ENCODE measurements around the gene SERPINC1. TPM values are rescaled to one million over a fixed set of nuclear protein-coding genes. Genes with fewer than 3 reads are reported as not detected.

The SERPINC1 gene
- total and polyA plus RNA-seq, 9 of the 15 experiments (the other 6 are each of a cell fraction or from before 2014, with no cell fraction given) = 0.07 to 1.2 (median 0.50) TPM

DNA sequence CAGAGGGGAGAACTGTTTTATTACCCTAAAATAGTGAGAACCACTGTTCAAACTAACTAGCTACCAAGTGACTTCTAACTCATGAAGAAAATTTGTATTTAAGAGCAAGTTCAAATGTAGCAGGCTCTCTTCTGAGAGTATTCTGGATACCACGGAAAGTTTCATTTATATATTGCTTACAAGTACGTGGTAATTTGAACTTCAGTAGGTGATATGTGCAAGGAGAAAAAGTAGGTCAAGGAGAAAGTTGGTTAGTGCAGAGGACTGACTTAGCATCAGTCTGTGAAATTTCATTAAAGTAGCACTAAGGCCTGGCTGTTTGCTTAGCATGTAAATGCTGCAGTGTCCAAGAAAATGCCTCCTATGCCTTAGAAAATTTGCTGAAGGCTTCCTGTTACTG, 16.7 kb downstream of the SERPINC1 start:
- POLR2A ChIA-PET = no interaction called here
- no peaks in the 10 kb centered on the region for H3K4me1 ChIP-seq (replicated peaks in 1 of 2; ENCODE audit: control insufficient read depth in 2 of 2, insufficient read depth in 2 of 2, low read length in 2 of 2)
- TF ChIP-seq ELF1 (tag; IDR thresholded peaks at IDR 0.05) = no peak
- no peak for TF ChIP-seq MTA3 (IDR thresholded peaks at IDR 0.05; ENCODE audit: borderline replicate concordance)
- TF ChIP-seq, protein P1, sequence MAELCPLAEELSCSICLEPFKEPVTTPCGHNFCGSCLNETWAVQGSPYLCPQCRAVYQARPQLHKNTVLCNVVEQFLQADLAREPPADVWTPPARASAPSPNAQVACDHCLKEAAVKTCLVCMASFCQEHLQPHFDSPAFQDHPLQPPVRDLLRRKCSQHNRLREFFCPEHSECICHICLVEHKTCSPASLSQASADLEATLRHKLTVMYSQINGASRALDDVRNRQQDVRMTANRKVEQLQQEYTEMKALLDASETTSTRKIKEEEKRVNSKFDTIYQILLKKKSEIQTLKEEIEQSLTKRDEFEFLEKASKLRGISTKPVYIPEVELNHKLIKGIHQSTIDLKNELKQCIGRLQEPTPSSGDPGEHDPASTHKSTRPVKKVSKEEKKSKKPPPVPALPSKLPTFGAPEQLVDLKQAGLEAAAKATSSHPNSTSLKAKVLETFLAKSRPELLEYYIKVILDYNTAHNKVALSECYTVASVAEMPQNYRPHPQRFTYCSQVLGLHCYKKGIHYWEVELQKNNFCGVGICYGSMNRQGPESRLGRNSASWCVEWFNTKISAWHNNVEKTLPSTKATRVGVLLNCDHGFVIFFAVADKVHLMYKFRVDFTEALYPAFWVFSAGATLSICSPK (IDR thresholded peaks at IDR 0.05; ENCODE audit: borderline replicate concordance) = no peak
- TF ChIP-seq ARHGAP35 (IDR thresholded peaks at IDR 0.05; ENCODE audit: partially characterized antibody) = no peak
- no peak for TF ChIP-seq MAX (CRISPR knock-in tag; IDR thresholded peaks at IDR 0.05)
- no peak for TF ChIP-seq SMAD3 (CRISPR knock-in tag; conservative IDR thresholded peaks at IDR 0.05)
- no peak for TF ChIP-seq KLF16 (IDR thresholded peaks at IDR 0.05)
- TF ChIP-seq ZKSCAN8 (CRISPR knock-in tag; IDR thresholded peaks at IDR 0.05) = no peak
- no peak for TF ChIP-seq GABPB1 (CRISPR knock-in tag; IDR thresholded peaks at IDR 0.05)
- no peak for TF ChIP-seq ZBTB1 (CRISPR knock-in tag; IDR thresholded peaks at IDR 0.05; ENCODE audit: borderline replicate concordance, low read depth)
- TF ChIP-seq GATAD2B (IDR thresholded peaks at IDR 0.05; ENCODE audit: borderline replicate concordance) = no peak
- no peak for TF ChIP-seq TCFL5 (CRISPR knock-in tag; conservative IDR thresholded peaks at IDR 0.05)
- TF ChIP-seq HDAC1 (IDR thresholded peaks at IDR 0.05) = no peak
- TF ChIP-seq HDAC2 (IDR thresholded peaks at IDR 0.05) = no peak
- CTCF ChIA-PET (ENCODE audit: low intra/inter-chr PET ratio) = no interaction called here
- H3K4me2 ChIP-seq (ENCODE audit: insufficient read depth, low read length) = no peak overlapping the region
- H3K9me1 ChIP-seq (ENCODE audit: control insufficient read depth, insufficient read depth, low read length) = no peaks in the 10 kb centered on the region
- no peak overlapping the region for H3K4me3 ChIP-seq
- no TSS peak for BruUV-seq (replicated peaks)
- no peaks in the 10 kb centered on the region for H3K9me3 ChIP-seq (replicated peaks; ENCODE audit: control insufficient read depth, insufficient read depth, low read depth, low read length)
- intact Hi-C loops (cut with micrococcal nuclease) = no loop called here
- no peaks in the 10 kb centered on the region for H3K27me3 ChIP-seq (ENCODE audit: control insufficient read depth in 2 of 2, insufficient read depth in 2 of 2, low read length in 2 of 2)
- H3K9ac ChIP-seq (ENCODE audit: insufficient read depth in 1 of 2, low read depth in 2 of 2, low read length in 2 of 2) = no peak overlapping the region
- H3K36me3 ChIP-seq (ENCODE audit: control insufficient read depth, insufficient read depth, low read length) = no peaks in the 10 kb centered on the region
- H2AFZ ChIP-seq (ENCODE audit: low read depth, low read length) = no peak overlapping the region
- in situ Hi-C loops (cut with MboI) = no loop called here
- no peak for FAIRE-seq
- H3K79me2 ChIP-seq (ENCODE audit: control insufficient read depth, insufficient read depth, low read length) = no peaks in the 10 kb centered on the region
- ATAC-seq = peak; percentile 24; the same call in 2 of the 3 replicates
- H4K20me1 ChIP-seq (replicated peaks; ENCODE audit: control insufficient read depth, insufficient read depth, low read length) = no peaks in the 10 kb centered on the region
- H3K27ac ChIP-seq (ENCODE audit: extremely low read depth, low read depth, low read length) = no peak overlapping the region
- 23% methylated on average over 2 of the region's 2 CpGs for WGBS (ENCODE audit: insufficient coverage, low coverage, missing lambda C conversion rate)
- no peak for DNase-seq (ENCODE audit: extremely low read depth in 1 of 4, low spot score in 3 of 4)

All from K562 (cell line).